Right lobe of liver (tissue), 6 donors: ENCODE data around the gene MCTP1. TPM values are rescaled to one million over a fixed set of nuclear protein-coding genes. Genes with fewer than 3 reads are reported as not detected.

ENCODE experiments used
- ATAC-seq, 4 donors: fragments of 200-7000 bp; cut with Tn5 transposase; one replicate each; pipeline ENCODE4 v1.9.1; 2020; ENCODE audit warnings: mild to moderate bottlenecking in 4 of 4, moderate library complexity in 4 of 4
- DNase-seq, 3 donors: peaks; one replicate each; pipeline ENCODE4 v3.0.0-alpha.2; 2020
- H3K27ac ChIP-seq, 3 donors: fragments of 200-600 bp; one replicate each; pipeline ENCODE4 v1.8.0; 2022
- H3K27me3 ChIP-seq, 2 donors: fragments of 200-600 bp; one replicate each; pipeline ENCODE4 v1.8.0; 2022
- H3K36me3 ChIP-seq, 4 donors: fragments of 200-600 bp; sonication (generic) in 1 of 4; one replicate each; pipeline versions ENCODE4 v1.5.1 to v1.8.0; 2017 to 2022; ENCODE audit warnings: control low read depth in 1 of 4
- H3K4me1 ChIP-seq, 4 donors: fragments of 200-600 bp; sonication (generic) in 1 of 4; one replicate each; pipeline versions ENCODE4 v1.5.1 to v1.8.0; 2017 to 2022; ENCODE audit warnings: control low read depth in 1 of 4
- H3K4me3 ChIP-seq, 3 donors: fragments of 200-600 bp; one replicate each; pipeline ENCODE4 v1.8.0; 2022
- H3K9me3 ChIP-seq, 4 donors: fragments of 200-600 bp; sonication (generic) in 1 of 4; one replicate each; pipeline versions ENCODE4 v1.5.1 to v1.8.0; 2017 to 2022; ENCODE audit warnings: control low read depth in 1 of 4
- CTCF ChIP-seq, 4 donors: fragments of 200-600 bp in 3 of 4; fragments of 450-650 bp in 1 of 4; IDR thresholded peaks; one replicate each; pipeline versions ENCODE4 v1.5.1 to v1.8.0; 2016 to 2022; ENCODE audit warnings: antibody characterized with exemption in 4 of 4, mild to moderate bottlenecking in 2 of 4
- POLR2A ChIP-seq: fragments of 450-650 bp; IDR thresholded peaks from one replicate; pipeline ENCODE4 v1.6.1; 2017; ENCODE audit warnings: antibody characterized with exemption, mild to moderate bottlenecking
- WGBS: methylation state at CpG from one replicate; pipeline ENCODE4 v1.1.6; 2018; ENCODE audit warnings: low coverage, low lambda C conversion rate; ENCODE audit not compliant: insufficient coverage; ENCODE audit errors: missing lambda C conversion rate; 5-methylcytosine and 5-hydroxymethylcytosine counted together
- intact Hi-C, 2 donors: fragments of 100-400 bp; cut with DNase I; formaldehyde crosslinking; loops; one replicate each; pipeline versions ENCODE4 v1.11.2 to v1.14.1; 2022
- total RNA-seq, 6 experiments: library from RNA; depleted of rRNA in 2 of 6; stranded (reverse); fragments of >200 nt in 2 of 6; fragmentation: NEBNext Ultra II Directional in 3 of 6; extraction: Animal tissue kit (Norgen Biotek cat#: 25700) in 3 of 6; gene quantifications; one replicate each; pipeline versions ENCODE4 v1.1.0 to v1.2.4, GENCODE V29; 2016 to 2023
- donor health status: DM: no; HTN: yes; CAD: no.
- donor health status: DM: no; HTN: no; CAD: no.
- donor health status: DM: no; HTN: no; CAD: no.
- donor health status: DM: no; HTN: yes; CAD: no.
- donor health status: DM: no; HTN: yes; CAD: no.

Gene MCTP1
- total RNA-seq, 6 experiments from 2014 or later, result 1.2 to 5.9 (median 3.5) TPM

- TF ChIP-seq POLR2A (no peak), CTCF (IDR thresholded peaks at IDR 0.05) (no peak)
- Histone ChIP-seq H3K36me3 (no peaks in the 10 kb centered on the region), H3K4me3 (no peak overlapping the region), H3K9me3 (no peaks in the 10 kb centered on the region), H3K4me1 (no peaks in the 10 kb centered on the region), H3K27me3 (no peaks in the 10 kb centered on the region), H3K27ac (no peak overlapping the region)
- DNase-seq (no peak), ATAC-seq (no peak)
- 39% methylated on average over 4 of the region's 8 CpGs for WGBS
- intact Hi-C loops, result no loop called here
Observed at GRCh38 chr5:95244479-95244878, 40.4 kb downstream of the MCTP1 start.

GRCh38 chr5:95241635-95242034, 43.3 kb downstream of the MCTP1 start:
- WGBS, result 31% methylated on average over 3 of the region's 3 CpGs
- H3K36me3 ChIP-seq, result no peaks in the 10 kb centered on the region
- intact Hi-C loops, result no loop called here
- no peaks in the 10 kb centered on the region for H3K4me1 ChIP-seq
- no peaks in the 10 kb centered on the region for H3K27me3 ChIP-seq
- TF ChIP-seq CTCF (IDR thresholded peaks at IDR 0.05), result no peak
- no peak for TF ChIP-seq POLR2A
- H3K9me3 ChIP-seq, result no peaks in the 10 kb centered on the region
- ATAC-seq (no peak), DNase-seq (no peak)
- no peak overlapping the region for H3K4me3 ChIP-seq
- no peak overlapping the region for H3K27ac ChIP-seq

- TF ChIP-seq POLR2A (no peak), CTCF (IDR thresholded peaks at IDR 0.05) (no peak)
Observed at GRCh38 chr5:95241161-95241560, 43.7 kb downstream of the MCTP1 start.

GRCh38 chr5:95238560-95239325, 46.2 kb downstream of the MCTP1 start:
- H3K9me3 ChIP-seq, result no peaks in the 10 kb centered on the region
- H3K27ac ChIP-seq, result no peak overlapping the region
- no peak for TF ChIP-seq POLR2A
- TF ChIP-seq CTCF (IDR thresholded peaks at IDR 0.05), result peak in 3 of 4 donors; percentile 9 to 17 (median 10)
- H3K36me3 ChIP-seq, result no peaks in the 10 kb centered on the region
- no peaks in the 10 kb centered on the region for H3K4me1 ChIP-seq
- no peak overlapping the region for H3K4me3 ChIP-seq
- DNase-seq (no peak), ATAC-seq (no peak)
- H3K27me3 ChIP-seq, result no peaks in the 10 kb centered on the region
- 50% methylated on average over 10 of the region's 10 CpGs for WGBS
- intact Hi-C loops, result no loop called here

More at GRCh38 chr5:95241161-95241560, 43.7 kb downstream of the MCTP1 start:
- intact Hi-C loops, result no loop called here
- Histone ChIP-seq H3K4me1 (no peaks in the 10 kb centered on the region), H3K27ac (no peak overlapping the region), H3K27me3 (no peaks in the 10 kb centered on the region), H3K4me3 (no peak overlapping the region), H3K36me3 (no peaks in the 10 kb centered on the region), H3K9me3 (no peaks in the 10 kb centered on the region)
- ATAC-seq (no peak), DNase-seq (no peak)
